GDM1 (cell line): ENCODE data around the gene NUMB.

ENCODE experiments used
- DNase-seq: peaks from one replicate; lab custom pipeline; 2025; lab: John Stamatoyannopoulos, UW

The NUMB gene

DNA sequence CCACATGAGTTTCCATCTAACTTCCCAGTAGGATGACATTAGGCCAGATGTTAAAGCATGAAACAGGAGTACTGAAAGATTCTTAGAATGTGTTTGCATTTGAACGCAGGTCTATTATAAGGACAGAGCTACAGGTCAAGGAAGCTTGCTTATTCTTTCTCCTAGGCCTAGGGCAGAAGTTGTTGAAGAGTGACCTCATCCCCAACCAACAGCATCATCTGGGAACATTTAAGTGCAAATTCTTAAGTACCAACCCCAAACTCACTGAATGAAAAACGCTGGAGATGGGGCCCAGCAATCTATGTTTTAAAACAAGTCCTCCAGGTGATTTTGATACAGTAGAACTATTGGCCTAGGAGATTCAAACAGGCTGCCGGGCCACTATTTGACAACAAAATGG, 168.6 kb downstream of the NUMB start:
- no peak for DNase-seq

DNA sequence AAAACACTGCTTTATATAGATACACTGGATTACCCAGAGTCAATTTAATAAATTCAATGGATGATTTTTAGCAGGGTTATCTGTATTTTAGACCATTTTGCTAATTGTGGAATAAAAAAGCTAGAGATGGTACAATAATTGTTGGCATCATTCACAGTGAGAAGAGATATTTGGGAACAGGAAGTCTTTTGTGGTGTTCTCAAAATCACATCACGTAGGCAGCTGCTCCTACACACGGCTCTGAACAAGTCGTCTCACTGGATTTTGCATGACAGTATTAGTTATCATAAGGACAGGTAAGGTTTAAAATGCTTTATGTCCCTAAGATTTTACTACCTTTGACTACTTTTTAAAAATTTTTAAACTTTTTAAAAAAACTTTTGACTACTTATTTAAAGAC, 169.0 kb downstream of the NUMB start:
- DNase-seq, result no peak

DNA sequence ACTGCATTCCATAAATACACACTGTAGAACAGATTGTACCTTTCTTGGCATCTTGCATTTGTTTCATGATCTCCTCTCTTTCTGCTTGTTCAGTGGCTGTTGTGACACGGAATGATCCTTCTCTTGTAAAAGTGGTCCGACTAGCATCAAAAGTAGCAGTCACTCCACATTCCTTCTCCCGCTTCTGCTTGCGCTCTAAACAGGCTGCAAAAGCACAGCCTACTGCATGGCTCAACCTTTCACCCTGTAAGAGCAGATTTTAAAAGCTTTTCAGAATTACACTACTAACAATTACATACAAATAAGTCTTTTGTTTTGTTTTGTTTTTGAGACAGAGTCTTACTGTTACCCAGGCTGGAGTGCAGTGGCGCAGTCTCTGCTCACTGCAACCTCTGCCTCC, 171.3 kb downstream of the NUMB start:
- DNase-seq, result no peak

DNA sequence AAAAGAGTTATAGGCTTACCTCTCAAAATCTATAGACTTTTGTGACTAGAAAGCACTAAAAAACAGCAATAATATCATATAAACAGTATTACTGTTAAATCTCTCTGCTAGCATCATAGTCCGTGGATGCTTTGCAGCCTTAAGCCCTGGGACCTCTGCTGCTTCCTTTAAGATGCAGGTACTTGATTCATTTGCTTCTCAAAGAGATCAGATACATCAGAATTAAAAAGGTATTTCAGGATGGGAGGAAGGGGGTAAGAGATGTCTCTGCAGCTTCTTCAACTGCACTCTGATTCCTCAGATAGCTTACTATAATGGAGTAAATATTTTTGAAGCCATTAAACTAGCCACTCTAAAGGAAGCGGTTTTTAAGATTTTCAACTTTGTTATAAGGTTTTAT, 171.7 kb downstream of the NUMB start:
- no peak for DNase-seq

DNA sequence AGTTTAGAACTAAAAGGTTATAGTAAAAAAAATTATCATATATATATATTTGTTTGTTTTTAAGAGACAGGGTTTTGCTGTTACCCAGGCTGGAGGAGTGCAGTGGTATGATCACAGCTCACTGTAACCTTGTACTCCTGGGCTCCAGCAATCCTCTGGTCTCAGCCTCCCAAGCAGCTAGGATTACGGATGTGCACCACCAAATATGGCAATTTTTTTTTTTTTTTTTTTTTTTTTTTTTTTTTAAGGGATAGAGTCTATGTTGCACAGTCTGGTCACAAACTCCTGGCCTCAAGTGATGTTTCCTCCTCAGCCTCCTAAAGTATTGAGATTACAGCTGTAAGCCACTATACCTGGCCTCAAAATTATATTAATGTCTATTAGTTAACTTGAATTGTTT, 172.4 kb downstream of the NUMB start:
- no peak for DNase-seq

DNA sequence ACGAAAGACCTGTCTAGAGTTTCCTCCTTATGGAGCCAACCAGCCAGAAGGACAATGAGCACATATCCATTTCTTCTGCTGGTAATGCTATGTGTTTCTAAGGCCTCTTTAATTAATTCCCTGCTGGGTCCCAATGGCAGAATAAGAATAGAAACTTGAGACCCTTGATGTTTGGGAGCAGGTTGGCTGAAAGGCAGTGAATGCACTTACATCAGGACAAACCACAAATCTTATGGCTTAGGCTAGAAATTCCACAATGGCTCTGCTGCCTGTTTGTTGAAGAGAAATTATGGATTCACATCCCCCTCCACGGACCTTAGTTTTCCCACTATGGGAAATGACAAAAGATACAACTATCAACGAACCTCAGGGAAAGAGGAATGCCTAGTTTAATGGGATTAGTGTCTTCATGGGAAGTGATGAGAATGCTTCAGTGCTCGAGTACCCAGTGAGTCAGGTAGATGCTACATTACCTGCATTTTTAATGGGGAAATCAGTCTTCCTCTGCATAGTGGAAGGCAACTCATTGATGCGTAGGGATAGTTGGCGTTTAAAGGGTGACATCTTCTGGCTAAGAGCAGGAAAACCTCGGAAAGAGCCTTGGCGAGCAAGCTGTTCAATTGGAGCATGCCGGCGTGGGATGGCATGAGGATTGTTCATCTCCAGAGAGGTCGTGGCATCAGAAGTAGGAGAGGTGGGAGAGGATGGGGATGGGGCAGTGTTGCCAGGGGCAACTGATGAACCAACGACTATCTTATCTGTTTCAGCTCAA, 174.6 kb downstream of the NUMB start:
- DNase-seq, result no peak

DNA sequence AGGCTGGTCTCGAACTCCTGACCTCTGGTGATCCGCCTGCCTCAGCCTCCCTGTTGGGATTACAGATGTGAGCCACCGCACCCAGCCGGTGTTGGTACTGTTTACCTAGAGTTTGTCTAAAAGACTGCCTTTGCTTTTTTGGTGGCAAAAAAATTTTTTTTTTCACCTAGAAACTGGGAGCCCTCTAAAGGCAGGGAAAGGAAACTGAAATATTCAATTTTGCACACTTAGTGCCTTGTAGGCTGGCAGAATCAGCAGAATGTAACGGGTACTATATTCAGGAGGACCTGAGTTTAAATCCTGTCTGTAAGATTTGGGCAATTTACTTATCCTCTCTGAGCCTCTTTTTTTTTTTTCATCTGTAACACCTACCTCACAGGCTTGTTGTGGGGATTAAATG, 177.4 kb downstream of the NUMB start:
- no peak for DNase-seq

DNA sequence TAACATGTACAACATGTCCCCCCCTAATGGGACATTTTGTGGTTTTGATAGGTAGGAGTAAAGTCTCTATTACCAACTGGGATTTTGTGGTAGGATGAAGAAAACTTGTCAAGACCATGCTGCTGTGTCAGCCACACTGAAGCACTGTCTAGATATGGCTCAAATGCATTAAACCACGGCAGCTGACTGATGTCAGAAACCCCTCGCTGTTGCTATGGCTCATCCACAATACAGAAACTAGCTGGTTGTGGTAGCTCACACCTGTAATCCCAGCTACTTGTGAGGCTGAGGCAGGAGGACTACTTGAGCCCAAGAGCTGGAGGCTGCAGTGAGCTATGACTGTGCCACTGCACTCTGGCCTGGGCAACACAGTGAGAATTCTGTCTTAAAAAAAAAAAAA, 181.0 kb downstream of the NUMB start:
- no peak for DNase-seq

DNA sequence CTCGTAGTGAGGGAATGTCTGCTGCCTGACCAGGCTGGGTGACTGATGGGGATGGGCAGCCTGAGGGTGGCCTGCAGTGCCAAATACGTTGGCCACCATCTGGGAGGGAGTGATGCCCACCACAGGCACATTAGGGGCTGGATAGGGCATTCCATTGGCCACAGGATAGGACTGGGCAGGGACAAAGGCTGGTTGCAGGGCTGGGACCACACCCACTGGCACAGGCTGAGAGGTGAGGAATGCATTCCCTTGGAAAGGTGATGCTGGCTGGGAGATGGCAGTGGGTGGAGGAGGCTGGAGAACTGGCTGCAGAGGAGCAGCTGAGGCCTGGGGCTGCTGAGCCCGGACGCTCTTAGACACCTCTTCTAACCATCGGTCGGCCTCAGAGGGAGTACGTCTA, 181.5 kb downstream of the NUMB start:
- no peak for DNase-seq

DNA sequence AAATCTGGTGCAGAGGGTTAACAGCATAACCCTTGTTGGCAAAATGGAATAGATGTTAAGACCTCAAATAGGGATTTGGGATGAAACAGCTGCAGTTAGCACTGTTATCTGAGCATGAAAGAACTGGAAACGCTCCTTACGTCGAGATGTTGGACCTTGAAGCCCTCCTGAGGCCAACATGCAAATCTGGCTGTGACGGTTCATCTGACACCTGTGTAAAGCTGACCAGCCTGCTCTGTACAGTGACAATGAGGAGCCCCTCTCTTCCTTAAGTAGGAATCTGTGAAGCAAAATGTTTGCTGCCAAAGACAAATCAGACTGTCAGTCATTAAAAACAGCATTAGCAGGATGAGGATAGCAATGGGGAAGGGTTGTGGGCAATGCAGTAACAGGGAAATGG, 184.5 kb downstream of the NUMB start:
- DNase-seq, result no peak

DNA sequence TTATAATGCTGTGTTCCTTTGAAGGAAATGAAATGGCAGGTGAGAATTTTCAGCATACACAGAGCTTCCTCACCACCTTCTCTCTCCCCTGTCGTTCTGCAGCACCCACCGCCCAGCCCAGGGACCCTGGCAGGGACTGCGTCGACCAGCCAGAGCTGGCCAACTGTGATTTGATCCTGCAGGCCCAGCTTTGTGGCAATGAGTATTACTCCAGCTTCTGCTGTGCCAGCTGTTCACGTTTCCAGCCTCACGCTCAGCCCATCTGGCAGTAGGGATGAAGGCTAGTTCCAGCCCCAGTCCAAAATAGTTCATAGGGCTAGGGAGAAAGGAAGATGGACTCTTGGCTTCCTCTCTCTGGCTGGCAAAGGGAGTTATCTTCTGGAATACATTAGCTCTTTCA, 186.0 kb downstream of the NUMB start:
- DNase-seq, result no peak

DNA sequence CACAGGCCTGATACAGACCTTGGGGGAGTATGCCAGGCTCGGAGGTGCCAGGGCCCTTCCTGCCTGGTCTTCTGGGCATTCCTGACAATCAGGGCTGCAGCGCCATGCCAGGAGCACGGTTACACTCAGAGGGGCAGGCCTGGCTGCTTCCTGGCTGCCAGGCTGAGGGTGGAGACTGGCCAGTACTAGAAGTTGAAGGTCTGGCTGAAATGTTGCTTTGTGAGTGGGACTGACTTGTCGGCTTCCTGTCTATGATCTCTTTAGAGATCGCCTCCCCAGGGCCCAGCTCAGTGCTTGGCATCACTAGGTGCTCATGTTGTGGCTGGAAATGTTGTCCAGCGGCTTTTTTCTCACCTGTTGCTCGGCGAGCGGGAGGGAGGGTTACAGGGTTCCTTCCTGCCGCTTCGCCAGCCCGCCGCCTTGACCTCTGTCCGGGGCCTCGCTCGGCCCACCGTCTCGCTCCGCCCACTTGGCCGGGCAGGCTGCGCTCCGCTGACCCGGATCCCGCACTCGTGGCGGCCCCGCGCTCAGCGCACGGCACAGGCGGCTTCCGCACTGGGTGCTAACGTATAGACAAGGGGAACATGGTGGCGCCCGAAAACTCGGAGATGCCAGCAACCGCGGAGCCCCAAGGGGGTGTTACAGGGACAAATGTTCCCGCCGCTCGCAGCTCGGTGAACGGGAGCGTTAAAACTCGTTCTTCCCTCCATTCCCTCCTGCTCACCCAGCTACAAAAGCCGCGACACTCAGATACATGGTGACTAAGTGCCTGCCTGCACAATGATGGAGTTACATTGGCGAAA, 188.4 kb downstream of the NUMB start:
- no peak for DNase-seq

DNA sequence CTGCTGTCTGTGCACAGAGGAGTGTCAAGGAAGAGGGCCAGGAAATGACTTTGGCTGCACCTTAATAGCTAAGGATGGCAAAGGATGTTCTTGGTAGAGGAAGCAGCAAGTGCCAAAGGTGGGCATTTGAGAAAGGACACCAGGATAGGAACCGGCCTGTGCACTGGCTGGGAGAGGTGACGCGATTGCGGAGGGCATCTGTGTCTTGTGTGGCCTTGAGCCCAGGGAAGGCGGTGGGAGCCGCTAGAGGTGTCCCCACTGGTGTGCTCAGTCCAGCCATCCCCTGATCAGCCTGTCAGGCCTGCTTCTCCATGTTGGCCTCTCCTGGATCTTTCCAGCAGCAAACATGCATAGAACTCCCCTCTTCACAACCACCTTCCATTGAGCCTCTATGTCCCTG, 190.9 kb downstream of the NUMB start:
- no peak for DNase-seq

DNA sequence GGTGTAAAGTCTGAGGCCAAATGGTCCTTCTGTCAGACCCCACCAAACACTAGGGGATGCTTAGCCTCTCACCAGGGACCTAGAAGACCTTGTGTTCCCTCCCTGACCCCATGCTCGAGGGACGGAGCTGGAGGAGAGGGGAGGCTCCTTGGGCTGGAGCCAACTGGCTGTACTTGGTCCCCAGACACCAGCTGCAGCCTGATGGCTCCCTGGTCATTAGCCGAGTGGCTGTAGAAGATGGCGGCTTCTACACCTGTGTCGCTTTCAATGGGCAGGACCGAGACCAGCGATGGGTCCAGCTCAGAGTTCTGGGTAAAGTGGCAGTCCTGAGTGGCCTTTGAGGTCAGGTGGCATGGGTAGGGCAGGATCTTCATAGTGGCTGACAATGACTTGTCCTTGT, 192.0 kb downstream of the NUMB start:
- no peak for DNase-seq

DNA sequence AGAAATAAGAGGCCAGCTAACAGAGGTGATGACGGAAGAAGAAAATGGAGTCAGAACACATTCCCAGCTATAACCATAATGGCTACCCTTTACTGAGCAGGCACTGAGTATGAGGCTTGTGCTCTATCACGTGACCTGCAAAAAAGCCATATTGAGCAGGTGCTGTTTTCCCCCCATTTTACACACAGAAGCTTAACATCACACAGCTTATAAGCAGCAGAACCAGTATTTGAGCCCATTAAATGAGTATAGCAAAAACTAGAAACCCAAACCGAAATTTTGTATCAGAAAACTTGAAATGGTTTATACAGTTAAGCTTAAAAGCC, 192.7 kb downstream of the NUMB start:
- no peak for DNase-seq

DNA sequence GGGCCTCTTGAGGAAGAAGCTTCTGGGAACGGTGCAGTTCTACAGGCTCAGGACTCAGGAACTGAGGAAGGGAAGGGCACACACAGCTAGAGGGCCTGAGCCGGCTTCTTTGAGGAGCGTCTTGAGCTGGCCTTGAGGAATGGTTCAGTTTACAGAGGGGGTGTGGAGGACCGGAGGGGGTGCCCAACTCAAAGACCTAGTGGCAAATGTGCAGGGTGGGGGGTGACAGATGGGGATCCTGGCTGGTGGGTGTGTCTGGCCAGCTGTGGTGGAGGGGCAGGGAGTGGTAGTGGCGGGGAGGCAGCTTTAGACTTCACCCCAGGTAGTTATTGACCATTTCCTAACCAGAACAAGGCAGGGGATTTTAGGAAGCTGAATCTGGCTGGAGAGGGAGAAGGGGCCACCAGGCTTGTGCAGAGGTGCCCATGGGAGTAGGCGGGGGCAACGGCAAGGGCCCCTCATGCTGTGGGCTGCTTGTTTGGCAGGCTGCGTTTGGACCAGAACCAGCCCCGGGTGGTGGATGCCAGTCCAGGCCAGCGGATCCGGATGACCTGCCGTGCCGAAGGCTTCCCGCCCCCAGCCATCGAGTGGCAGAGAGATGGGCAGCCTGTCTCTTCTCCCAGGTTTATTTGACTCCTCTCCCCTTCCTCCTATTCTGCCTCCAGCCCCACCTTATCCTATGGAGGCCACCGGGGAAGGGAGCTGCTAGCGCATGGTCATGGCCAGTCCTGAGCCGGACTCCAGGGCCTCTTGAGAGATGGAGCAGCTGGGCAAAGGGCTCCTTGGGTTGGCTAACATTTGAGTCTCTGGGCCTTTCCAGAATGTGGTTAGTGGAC, 193.2 kb downstream of the NUMB start:
- no peak for DNase-seq

DNA sequence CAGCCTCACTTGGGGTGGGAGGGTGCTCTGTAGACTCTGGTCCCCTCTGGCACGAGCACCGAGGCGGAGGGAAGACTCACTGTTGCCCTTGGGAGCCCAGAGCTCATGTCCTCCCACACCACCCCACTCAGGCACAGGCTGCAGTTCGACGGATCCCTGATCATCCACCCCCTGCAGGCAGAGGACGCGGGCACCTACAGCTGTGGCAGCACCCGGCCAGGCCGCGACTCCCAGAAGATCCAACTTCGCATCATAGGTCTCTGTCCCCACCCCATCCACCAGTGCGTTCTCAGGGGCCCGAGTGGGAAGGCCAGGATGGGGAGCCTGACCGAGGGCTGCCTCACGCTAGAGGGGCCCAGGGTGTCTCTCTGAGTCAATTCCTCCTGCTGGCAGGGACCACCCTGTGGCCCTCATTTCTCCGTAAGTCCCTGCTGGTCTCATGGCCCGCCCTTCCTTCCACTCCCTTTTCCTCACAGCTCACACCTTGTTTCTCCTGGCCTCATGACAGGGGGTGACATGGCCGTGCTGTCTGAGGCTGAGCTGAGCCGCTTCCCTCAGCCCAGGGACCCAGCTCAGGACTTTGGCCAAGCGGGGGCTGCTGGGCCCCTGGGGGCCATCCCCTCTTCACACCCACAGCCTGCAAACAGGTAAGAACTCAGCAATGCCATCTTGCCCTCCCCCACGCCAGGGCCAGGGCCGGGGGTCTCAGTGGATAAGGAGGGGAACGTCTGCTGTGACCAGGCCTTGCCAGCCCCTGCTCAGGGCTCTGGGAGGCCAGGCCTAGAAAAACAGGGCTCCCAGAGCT, 194.1 kb downstream of the NUMB start:
- DNase-seq, result no peak

DNA sequence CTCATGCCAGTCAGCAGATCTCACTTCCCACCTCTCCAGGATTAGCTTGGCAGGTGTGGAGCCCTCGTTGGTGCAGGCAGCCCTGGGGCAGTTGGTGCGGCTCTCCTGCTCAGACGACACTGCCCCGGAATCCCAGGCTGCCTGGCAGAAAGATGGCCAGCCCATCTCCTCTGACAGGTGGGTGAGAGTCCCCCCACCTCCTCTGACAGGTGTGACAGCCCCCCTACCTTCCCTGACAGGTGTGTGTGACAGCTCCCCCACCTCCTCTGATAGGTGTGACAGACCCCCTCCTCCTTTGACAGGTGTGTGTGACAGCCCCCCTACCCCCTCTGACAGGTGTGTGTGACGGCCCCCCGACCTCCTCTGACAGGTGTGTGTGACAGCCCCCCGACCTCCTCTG, 194.7 kb downstream of the NUMB start:
- no peak for DNase-seq

DNA sequence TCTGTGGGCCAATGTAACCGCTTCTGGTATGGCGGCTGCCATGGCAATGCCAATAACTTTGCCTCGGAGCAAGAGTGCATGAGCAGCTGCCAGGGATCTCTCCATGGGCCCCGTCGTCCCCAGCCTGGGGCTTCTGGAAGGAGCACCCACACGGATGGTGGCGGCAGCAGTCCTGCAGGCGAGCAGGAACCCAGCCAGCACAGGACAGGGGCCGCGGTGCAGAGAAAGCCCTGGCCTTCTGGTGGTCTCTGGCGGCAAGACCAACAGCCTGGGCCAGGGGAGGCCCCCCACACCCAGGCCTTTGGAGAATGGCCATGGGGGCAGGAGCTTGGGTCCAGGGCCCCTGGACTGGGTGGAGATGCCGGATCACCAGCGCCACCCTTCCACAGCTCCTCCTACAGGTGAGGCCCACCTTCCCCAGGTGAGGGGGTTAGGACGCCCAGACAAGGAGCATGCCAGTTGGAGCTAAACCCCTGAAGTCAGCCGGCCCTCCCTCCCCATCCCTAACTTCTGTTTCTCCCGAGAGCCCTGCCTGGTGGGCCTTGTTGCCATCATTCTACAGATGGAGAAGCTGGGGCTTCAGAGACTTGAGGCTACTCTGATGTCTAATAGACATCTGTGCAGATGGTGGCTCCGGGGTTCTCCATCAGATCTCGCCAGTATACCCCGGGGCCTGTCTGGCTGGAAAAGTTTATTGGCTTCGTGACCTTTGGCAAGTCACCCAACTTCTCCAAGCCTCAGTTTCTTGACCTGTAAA, 195.7 kb downstream of the NUMB start:
- DNase-seq, result no peak

DNA sequence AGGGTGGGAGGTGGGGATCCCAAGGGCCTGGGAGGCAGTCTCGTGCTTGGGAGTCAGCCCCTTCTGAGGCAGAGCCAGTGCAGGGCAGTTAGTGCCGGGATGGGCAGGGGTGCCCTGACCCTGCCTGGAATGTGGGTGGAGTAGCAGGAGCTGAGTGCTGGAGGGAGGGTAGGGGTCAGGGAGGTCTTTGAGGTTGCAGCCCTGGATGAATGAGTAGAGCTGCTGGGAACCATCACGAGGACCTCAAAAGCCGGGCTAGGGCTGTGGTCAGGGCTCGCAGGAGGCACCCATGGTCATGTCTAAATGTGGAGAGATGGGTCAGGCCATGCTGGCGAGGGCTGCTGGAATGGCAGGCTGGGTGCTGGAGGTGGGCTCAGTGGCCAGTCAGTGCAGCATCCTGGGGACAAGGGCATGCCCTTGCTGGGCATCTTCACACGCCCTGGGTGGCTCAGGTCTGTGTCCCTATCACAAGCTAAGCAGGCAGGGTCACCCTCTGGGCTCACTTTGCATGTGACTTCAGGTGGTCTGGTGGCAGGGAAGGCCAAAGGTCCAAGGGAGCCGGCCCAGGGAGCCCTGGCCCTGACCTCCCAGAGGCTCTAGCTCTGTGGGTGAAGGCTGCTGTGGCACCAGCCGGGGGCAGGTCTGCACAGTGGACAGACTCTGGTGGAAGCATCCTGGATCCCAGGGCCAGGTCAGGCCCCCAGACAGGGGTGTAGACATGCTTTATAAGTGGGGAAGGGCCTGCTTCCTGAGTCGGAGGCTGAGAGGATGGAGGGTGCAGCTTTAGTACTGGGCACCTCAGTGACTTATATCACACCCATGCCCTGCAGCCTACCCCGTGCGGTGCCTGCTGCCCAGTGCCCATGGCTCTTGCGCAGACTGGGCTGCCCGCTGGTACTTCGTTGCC, 196.6 kb downstream of the NUMB start:
- no peak for DNase-seq
